GM19238 (cell line): ENCODE data around the gene NRIP2.

Experiments used
- DNase-seq: peaks from one replicate; pipeline ENCODE4 v3.0.0; 2011; ENCODE audit warnings: low spot score; ENCODE audit not compliant: insufficient read length

The NRIP2 gene

DNA sequence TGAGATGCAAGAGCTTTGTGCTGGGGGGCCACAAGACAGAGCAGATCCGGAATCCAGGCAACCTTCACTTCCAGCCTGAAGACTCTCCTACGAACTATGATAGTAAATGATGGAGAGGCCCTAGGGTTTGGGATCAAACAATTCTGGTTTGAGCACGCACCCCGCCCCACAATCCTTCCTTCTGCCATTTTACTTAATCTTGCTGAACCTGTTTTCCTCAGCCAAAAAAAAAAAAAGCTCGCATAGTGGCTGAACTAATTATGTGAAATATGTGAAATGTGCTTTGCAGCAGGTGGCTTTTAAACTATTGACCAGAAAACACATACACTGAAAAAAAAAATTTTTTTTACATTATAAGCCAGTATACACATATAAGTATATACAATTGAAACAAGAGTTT, 23.0 kb downstream of the NRIP2 start:
- no peak for DNase-seq

GRCh38 chr12:2806700-2807099, 28.1 kb downstream of the NRIP2 start:
- no peak for DNase-seq

DNA sequence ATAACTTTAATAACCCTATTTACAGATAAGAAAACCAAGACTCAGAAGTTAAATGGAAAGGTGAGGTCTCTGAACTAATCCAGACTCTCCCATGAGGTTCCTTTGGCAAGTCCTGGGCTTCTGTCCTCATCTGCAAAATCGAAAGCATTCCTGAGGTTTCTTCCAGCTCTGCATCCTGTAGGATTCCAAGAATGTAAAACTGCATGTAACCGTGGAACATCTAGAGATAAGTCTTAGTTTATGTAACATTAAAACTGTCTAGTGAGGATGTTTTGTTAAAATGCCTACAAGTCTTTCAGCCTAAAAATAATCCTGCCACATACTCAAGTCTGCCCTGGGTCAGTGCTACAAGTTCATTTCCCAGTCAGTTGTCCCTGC, 29.7 kb downstream of the NRIP2 start:
- no peak for DNase-seq

GRCh38 chr12:2804393-2805142, 30.3 kb downstream of the NRIP2 start:
- no peak for DNase-seq

- no peak for DNase-seq
Observed at GRCh38 chr12:2803635-2804392, 31.0 kb downstream of the NRIP2 start.

DNA sequence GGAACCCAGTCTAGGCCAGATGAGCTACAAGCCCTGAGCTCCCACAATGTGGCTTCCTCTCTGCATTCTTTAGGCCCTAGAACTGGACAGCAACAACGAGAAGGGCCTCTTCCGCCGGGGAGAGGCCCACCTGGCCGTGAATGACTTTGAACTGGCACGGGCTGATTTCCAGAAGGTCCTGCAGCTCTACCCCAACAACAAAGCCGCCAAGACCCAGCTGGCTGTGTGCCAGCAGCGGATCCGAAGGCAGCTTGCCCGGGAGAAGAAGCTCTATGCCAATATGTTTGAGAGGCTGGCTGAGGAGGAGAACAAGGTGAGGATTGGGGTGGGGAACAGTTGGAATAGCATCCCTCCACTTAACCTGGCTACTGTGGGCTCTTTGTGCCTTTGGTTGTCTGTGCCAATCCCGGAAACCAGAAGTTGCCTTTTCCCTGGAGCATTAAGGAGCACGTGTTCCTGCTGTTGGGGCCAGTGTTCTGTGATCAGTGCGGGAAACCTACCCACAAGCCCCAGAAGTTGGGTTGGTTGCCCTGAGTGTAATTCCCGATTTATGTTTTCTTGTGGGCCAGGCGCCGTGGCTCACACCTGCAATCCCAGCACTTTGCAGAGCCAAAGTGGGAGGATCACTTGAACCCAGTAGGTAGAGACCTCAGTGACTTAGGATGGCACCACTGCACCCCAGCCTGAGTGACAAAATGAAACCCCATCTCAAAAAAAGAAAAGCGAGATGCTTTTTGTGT, 33.6 kb downstream of the NRIP2 start:
- DNase-seq: no peak

DNA sequence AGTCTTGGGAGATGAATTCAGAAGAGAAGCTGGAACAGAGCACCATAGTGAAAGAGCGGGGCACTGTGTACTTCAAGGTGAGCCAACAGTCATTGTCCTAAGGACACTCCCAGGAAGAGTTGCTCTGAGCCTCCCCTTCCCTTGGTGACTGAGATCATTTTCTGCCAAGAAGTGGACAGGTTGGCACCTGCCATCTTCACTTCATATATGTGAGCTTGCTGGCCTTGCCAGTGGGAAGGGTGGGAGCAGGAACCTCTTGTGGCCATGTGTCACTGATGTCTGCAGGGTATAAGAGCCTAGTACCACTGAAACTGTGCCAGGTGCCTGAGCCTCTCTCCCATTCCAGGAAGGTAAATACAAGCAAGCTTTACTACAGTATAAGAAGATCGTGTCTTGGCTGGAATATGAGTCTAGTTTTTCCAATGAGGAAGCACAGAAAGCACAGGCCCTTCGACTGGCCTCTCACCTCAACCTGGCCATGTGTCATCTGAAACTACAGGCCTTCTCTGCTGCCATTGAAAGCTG, 34.7 kb downstream of the NRIP2 start:
- no peak for DNase-seq

DNA sequence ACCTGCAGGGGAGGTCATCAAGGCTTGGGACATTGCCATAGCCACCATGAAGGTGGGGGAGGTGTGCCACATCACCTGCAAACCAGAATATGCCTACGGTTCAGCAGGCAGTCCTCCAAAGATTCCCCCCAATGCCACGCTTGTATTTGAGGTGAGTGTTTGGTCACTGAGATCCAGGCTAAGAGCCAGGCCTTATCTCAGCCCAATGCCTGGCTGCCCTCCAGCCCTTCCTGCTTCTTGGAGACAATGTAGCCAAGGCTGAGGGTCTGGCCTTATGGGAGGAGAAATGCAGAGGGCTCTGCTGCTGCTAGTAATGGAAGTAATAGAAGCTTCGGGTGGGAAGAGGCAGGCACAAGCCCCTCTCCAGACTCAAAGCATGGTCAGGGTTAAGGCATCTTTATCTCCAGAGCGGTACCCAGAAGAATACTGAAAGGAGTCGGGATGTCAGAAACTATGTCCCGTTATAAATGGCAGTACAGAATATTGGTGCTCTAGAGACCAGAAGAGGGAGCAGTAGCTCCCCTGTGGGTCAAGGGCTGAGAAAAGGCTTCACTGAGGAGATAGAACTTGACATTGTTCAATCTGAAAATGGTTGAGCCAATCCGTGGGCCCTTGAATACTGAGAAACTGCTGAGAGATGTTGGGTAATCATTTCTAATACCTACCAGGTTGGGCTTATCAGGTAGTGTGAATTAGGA, 37.0 kb downstream of the NRIP2 start:
- no peak for DNase-seq

- no peak for DNase-seq
Observed at GRCh38 chr12:2796187-2796666, 38.6 kb downstream of the NRIP2 start.

- DNase-seq: peak; percentile 96
Observed at GRCh38 chr12:2795291-2796186, 39.3 kb downstream of the NRIP2 start.

- DNase-seq: peak; percentile 94
Observed at GRCh38 chr12:2794736-2795289, 40.0 kb downstream of the NRIP2 start, which contains the start of gene FKBP4. FKBP4 (plus strand) TSS chr12:2794970; CDS start chr12:2795140, 170 bp downstream.

DNA sequence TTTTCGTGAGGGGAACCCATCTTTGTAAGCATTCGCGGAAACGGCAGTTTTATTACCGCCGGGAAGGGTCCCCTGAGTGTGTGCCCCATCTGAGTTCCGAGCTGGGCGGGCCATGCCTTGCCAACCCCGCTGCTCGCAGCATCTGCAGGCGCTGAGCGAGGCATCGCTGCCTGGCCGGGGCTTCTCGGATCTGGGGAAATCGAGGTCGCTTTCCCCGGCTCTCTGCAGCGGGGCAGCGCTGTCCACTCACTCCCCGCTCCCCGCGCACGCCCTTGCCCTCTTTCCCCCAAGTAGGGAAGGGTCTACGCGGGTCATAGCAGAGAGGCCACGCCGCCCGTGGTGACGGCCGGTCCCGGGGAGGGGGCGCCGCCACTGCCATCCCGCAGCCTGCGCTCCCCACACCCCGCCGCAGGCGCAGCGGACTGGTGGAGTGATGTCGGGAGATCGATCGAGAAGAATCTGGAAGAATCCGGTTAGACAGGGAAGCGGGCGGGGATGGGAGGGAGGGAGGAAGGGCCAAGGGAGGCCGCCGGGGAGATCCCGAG, 40.6 kb downstream of the NRIP2 start:
- peak; percentile 23 for DNase-seq

GRCh38 chr12:2793561-2793960, 41.3 kb downstream of the NRIP2 start:
- no peak for DNase-seq

- DNase-seq: no peak
Observed at GRCh38 chr12:2792671-2793500, 41.9 kb downstream of the NRIP2 start.

DNA sequence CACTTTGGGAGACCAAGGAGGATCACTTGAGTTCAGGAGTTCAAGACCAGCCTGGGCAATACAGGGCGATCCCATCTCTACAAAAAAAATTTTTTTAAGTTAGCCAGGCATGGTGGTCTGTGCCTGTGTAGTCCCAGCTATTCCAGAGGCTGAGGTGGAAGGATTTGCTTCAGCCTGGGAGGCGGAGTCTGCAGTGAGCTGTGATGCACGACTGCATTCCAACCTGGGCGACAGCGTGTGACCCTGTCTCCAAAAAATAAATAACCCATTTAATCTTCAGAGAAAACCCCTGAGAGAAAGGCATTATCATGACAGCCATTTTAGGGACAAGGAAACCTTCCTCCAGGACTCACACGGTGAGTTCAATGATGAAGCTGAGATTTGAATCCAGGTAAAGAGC, 43.7 kb downstream of the NRIP2 start:
- DNase-seq: no peak

DNA sequence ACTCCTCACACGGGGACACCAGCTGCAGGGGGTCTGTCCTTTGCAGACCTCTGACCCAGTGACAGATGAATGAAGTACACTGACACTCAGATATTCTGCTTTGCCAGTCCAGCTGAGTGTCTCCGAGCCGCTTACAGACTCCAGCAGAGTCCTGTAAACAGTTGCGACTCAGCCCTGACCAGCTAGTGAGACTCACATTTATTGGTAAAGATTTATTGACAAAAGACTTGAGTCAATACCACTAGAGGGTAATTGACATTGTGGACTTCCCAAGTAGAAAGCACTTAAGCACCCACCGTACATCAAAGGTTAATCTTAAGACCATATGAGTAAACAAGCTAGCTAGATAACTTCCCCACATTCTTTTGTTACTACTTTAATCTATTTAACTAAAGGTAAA, 49.8 kb downstream of the NRIP2 start:
- no peak for DNase-seq

GRCh38 chr12:2783936-2784600, 50.8 kb downstream of the NRIP2 start:
- peak; percentile 29 for DNase-seq

GRCh38 chr12:2779281-2779680, 55.6 kb downstream of the NRIP2 start:
- no peak for DNase-seq
